CMK (cell line): ENCODE results near the gene CHCHD4.
A peak's percentile ranks its signal among the peaks of the same experiment; 100 is the strongest.
"Not testable (repeated sequence)": the region's sequence is repeated elsewhere in the genome, so short reads cannot be mapped to it uniquely, and the experiment has no call there.

Experiments
- DNase-seq: peaks from one replicate; pipeline ENCODE4 v3.0.0-alpha.2; 2010; ENCODE audit warnings: low read depth

Gene CHCHD4

DNA sequence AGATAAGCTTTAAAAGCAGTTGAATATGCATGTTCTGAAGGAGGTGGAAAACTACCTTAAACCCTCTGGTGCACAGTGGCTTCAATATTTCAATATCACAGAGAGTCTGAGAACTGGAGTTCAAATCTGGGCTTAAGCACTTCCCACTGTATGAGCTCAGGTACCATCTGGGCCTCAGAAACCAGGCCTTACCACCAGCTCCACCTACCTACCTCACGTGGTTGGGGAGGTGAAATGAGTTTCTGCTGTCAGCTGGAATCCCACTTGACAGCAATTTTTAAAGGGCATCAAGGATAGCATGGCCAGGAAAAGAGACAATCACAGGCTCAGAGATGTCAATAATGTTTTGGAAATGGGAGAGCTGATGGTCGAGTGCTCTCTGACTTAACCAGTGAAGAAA, 5.0 kb downstream of the CHCHD4 start:
- no peak for DNase-seq

GRCh38 chr3:14118400-14119381, 6.0 kb downstream of the CHCHD4 start:
- DNase-seq: peak; percentile 83

DNA sequence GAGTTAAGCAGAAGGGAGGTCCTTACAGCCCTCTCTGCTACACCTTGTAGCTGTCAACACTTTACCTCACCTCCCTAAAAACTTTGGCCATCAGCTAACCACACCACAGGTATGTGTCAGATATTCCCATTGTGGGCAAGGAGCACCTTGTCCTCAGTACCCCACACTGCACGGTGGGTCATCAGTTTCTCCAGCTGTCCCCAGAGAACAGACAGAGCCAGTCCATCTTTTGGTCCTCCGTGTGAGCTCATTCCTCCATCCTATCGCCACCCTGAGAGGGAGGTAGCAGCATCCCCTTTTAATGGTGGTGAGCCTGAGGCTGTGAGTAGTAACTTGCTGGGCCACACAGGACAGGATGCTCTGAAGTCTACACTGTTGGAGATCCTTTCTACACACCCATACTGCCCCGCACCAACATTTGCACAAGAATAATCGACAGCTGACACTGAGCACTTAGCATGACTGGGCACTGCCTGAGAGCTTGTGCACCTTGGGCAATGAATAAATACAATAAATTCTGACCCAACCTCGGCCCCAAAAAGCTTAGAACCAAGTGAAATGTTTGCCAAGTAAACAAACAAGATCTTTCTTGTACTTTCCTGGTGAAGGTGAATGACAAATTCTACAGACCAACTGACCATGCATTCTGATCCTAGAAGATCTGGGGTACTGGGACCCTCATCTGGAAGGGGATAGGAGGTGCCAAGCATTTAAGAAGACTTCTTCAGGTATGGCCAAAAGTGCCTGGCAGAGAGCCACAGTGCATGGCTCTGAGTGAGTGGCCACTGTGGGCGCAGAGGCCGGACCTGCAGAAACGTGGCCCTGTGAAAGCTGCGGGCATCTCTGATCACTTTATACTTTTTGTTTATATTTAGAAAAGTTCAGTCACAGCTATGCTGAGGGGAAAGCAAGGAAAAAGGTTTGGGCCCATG, 6.9 kb downstream of the CHCHD4 start:
- no peak for DNase-seq

DNA sequence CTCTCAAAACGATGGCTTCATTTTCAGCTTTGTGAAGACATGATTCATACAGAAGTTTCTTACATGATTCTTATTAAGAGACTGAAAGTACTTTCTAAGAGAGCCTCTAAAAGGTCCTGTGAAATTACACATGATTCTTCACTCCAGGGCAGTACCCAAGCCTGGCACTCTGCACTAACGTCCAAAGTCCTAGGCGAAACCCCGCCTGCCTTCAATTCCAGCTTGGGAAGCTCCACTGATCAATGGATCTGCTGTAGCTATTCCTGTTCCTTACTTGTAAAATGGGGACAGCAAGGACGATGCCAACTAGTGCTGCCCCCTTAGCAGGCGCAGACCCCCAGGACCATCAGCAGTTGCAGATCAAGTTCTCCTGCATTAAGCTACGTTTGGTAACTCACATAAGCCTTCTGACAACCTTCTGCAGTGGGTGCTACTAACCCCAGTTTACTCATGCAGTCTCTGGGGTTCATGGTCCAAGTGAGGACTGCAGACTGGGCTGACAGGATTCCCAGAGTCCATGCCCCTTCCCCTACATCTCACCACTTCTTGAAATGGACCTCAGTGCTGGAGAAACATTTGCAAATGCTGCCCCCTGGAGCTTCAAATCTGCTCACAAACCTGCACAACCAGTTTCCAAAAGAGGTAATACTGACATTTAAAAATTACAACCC, 10.6 kb downstream of the CHCHD4 start:
- DNase-seq: no peak

DNA sequence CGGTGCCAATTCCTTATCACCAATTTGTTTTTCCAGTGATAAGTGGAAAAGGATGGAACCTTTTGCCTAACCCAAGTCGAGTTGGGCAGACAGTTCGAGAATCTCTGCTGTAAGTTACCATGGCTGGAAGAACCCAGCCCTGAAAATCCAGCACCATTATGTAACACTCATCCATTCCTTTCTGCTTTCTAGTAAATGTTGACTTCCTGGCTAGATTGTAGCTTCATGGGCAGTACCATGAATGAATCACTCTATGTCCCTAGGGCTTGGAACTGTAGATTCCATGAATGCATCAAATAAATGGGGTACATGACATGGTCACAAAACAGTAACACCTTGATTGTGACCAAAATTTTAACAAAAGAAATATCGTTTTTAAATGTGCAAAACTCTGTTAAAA, 14.0 kb downstream of the CHCHD4 start:
- DNase-seq: no peak

GRCh38 chr3:14109821-14110220, 14.8 kb downstream of the CHCHD4 start:
- DNase-seq: not testable (repeated sequence)

- DNase-seq: no peak
These were observed 26.9 kb downstream of the CHCHD4 start for GRCh38 chr3:14097616-14098391.

DNA sequence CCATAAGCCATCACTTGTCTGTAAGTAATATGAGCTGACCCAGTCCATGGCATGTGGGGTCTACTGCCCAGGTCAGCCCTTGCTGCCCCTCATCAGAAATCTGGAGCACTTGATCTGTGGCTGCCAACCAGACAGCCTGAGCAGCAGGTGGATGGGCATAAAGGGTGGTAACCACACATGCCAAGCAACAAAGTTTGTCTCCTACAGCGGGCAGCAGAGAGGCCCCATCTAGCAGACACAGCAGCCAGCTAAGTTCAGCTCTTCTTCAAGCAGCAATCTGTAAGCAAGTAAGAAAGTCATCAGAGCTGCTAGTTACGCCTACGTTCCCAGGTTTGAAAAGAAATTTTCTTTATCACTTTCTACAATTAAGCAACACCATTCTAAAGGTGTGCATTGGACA, 27.9 kb downstream of the CHCHD4 start:
- DNase-seq: no peak

GRCh38 chr3:14093831-14094230, 30.8 kb downstream of the CHCHD4 start:
- DNase-seq: no peak

GRCh38 chr3:14092464-14092863, 32.2 kb downstream of the CHCHD4 start:
- no peak for DNase-seq

- not testable (repeated sequence) for DNase-seq
These were observed 32.7 kb downstream of the CHCHD4 start for GRCh38 chr3:14091959-14092358.

GRCh38 chr3:14087461-14087860, 37.2 kb downstream of the CHCHD4 start:
- not testable (repeated sequence) for DNase-seq

DNA sequence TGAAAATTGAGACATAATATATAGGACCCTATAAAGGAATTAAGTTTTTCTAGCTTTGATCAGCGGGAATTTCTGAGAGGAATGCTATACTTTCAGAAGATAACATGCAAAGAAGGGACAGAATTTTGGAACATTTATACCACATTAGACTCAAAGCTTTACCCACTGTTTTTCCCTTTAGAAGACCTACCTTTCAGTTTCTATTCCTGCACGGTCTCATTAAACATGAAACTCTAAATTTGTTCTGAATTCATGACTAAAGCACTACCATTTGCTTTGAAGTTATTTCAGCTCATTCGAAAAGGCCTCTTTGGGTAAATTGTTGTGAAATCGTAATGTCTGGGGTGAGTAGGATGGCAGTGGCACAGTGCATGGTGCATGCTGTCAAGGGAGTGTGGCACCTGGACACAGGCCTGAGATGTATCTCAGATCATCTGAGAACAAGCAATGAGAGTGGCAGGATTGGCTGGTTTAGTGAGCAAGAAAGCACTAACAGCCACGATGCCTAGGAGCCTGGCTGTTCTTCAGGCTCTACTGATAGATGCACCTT, 42.5 kb downstream of the CHCHD4 start:
- no peak for DNase-seq

- DNase-seq: no peak
These were observed 47.4 kb downstream of the CHCHD4 start for GRCh38 chr3:14077310-14077709.

- DNase-seq: not testable (repeated sequence)
These were observed 49.4 kb downstream of the CHCHD4 start for GRCh38 chr3:14075233-14075632.

DNA sequence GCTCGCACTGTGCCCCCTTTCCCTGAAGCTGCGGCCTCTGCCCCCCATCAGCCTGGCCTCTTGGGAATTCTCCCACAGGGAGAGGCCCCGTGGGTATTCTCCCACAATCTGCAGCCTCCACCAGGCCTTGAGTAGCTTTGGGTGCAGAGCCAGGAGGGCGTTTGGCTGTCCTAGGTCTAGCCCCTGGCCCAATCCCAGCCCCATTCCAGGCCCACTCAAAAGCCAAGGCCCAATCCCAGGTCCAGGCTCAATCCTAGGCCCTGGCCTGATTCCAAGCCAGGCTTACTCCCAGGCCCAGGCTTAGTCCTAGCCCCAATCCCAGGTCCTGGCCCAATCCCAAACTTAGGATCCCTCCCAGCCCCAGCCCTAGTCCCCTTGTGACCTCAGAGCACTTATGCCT, 59.8 kb downstream of the CHCHD4 start:
- no peak for DNase-seq

- no peak for DNase-seq
These were observed 61.5 kb downstream of the CHCHD4 start for GRCh38 chr3:14063152-14063551.
